ENCODE data around the gene CNPPD1.

DNA sequence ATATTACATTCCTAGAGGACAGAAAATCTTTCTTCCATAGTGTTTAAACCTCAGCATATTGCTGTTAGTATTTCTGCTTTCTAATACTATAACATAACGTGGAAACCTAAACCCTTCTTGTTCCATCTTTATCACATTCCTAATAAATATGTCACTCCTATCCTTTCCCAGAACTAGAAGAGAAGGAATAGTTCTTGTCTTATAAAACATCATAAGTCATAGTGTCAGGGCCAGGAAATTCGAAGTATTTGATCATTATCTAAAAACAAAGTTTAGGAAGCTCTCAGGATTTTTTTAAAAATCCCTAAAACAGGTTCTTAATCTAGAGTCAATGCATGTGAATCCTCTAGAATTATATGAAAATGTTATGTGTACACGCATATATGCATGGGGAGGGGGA lies 18.1 kb downstream of the CNPPD1 start:
- no peak for TF ChIP-seq POLR2A (IDR thresholded peaks at IDR 0.05)
- TF ChIP-seq, protein P1, sequence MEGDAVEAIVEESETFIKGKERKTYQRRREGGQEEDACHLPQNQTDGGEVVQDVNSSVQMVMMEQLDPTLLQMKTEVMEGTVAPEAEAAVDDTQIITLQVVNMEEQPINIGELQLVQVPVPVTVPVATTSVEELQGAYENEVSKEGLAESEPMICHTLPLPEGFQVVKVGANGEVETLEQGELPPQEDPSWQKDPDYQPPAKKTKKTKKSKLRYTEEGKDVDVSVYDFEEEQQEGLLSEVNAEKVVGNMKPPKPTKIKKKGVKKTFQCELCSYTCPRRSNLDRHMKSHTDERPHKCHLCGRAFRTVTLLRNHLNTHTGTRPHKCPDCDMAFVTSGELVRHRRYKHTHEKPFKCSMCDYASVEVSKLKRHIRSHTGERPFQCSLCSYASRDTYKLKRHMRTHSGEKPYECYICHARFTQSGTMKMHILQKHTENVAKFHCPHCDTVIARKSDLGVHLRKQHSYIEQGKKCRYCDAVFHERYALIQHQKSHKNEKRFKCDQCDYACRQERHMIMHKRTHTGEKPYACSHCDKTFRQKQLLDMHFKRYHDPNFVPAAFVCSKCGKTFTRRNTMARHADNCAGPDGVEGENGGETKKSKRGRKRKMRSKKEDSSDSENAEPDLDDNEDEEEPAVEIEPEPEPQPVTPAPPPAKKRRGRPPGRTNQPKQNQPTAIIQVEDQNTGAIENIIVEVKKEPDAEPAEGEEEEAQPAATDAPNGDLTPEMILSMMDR (IDR thresholded peaks at IDR 0.05) = no peak
